ENCODE data around the gene ASCC3.
"Not testable (repeated sequence)": the region's sequence is repeated elsewhere in the genome, so short reads cannot be mapped to it uniquely, and the experiment has no call there.

ASCC3 gene

GRCh38 chr6:100880853-100881706 lies at the start of gene ASCC3:
Gene ASCC3 (minus strand): TSS chr6:100881329. CDS start chr6:100867997, 13,332 bp downstream.
- peak; percentile 68 to 82 for DNase-seq

- no peak for DNase-seq
These were observed 44.6 kb upstream of the ASCC3 start for GRCh38 chr6:100925749-100926148.

GRCh38 chr6:100924534-100925227 lies 43.6 kb upstream of the ASCC3 start:
- DNase-seq: no peak

- DNase-seq: no peak
These were observed 42.5 kb upstream of the ASCC3 start for GRCh38 chr6:100923481-100924165.

GRCh38 chr6:100920028-100920605 lies 39.0 kb upstream of the ASCC3 start:
- DNase-seq: no peak

- DNase-seq: no peak
These were observed 37.0 kb upstream of the ASCC3 start for GRCh38 chr6:100918152-100918551.

GRCh38 chr6:100915876-100916275 lies 34.7 kb upstream of the ASCC3 start:
- no peak for DNase-seq

- DNase-seq: no peak
These were observed 32.5 kb upstream of the ASCC3 start for GRCh38 chr6:100913400-100914276.

- DNase-seq: no peak
These were observed 25.2 kb upstream of the ASCC3 start for GRCh38 chr6:100906325-100906724.

GRCh38 chr6:100905067-100905466 lies 23.9 kb upstream of the ASCC3 start:
- DNase-seq: no peak

- DNase-seq: no peak
These were observed 23.2 kb upstream of the ASCC3 start for GRCh38 chr6:100904316-100904715.

- no peak for DNase-seq
These were observed 20.5 kb upstream of the ASCC3 start for GRCh38 chr6:100901582-100901981.

GRCh38 chr6:100899202-100899601 lies 18.1 kb upstream of the ASCC3 start:
- no peak for DNase-seq

- no peak for DNase-seq
These were observed 16.5 kb upstream of the ASCC3 start for GRCh38 chr6:100897671-100898070.

GRCh38 chr6:100893743-100894142 lies 12.6 kb upstream of the ASCC3 start:
- no peak for DNase-seq

- DNase-seq: no peak
These were observed 11.6 kb upstream of the ASCC3 start for GRCh38 chr6:100892693-100893092.

GRCh38 chr6:100892116-100892515 lies 11.0 kb upstream of the ASCC3 start:
- no peak for DNase-seq

- no peak for DNase-seq
These were observed 9.9 kb upstream of the ASCC3 start for GRCh38 chr6:100891079-100891478.

- not testable (repeated sequence) for DNase-seq
These were observed 9.5 kb upstream of the ASCC3 start for GRCh38 chr6:100890646-100891045.

GRCh38 chr6:100889351-100889750 lies 8.2 kb upstream of the ASCC3 start:
- no peak for DNase-seq

GRCh38 chr6:100886076-100886475 lies 4.9 kb upstream of the ASCC3 start:
- DNase-seq: no peak

GRCh38 chr6:100883347-100883746 lies 2.2 kb upstream of the ASCC3 start:
- DNase-seq: no peak
